Measurements from ENCODE around the gene TNNC2. TPM values are rescaled to one million over a fixed set of nuclear protein-coding genes. Genes with fewer than 3 reads are reported as not detected.
A peak's percentile ranks its signal among the peaks of the same experiment; 100 is the strongest.
"Not testable (repeated sequence)": the region's sequence is repeated elsewhere in the genome, so short reads cannot be mapped to it uniquely, and the experiment has no call there.

Gene TNNC2
- total RNA-seq, 2 donors from 2014 or later = 3.9 to 5.1 TPM

GRCh38 chr20:45827712-45828111, 600 bp upstream of the TNNC2 start:
- intact Hi-C loops (cut with DNase I, micrococcal nuclease) = no loop called here
- no peak for DNase-seq

GRCh38 chr20:45826381-45827019, 612 bp downstream of the TNNC2 start:
- intact Hi-C loops (cut with DNase I, micrococcal nuclease) = no loop called here
- ATAC-seq = no peak
- DNase-seq = no peak

More at GRCh38 chr20:45827712-45828111, 600 bp upstream of the TNNC2 start:
- ATAC-seq = no peak

DNA sequence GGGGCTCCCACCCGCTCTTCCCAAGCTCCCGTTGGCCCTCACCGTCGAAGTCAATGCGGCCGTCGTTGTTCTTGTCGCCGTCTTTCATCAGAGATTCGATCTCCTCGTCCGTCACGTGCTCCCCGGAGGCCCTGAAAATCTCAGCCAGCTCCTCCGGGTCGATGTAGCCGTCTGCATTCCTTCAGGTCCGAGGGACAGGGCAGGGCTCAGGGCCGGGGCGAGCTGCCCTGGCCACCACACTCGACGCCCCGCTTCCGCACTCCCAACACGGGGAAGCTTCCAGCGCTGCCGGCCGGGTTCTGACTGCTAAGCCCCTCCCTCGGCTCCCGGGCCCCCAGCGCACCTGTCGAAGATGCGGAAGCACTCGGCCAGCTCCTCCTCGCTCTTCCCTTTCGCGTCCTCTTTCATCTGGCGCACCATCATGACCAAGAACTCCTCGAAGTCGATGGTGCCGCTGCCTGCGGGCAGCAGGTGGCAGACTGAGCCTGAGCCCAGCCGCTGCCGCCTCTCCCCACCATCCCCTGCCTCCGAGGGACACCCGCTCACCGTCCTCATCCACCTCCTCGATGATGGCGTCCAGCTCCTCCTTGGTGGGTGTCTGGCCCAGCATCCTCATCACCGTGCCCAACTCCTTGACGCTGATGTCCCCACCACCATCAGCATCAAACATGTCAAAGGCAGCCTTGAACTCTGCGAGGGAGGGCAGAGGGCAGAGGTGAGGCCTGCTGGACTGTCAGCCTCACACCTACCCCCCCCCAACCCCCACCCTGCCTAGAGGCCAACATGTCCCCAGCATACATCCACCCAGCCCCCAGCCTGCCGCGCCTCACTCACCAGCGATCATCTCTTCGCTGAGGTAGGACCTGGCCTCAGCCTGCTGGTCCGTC, 2.9 kb downstream of the TNNC2 start:
- ATAC-seq = peak; percentile 63
- DNase-seq = peak; percentile 64 to 74
- intact Hi-C loops (cut with DNase I, micrococcal nuclease) = no loop called here

GRCh38 chr20:45822857-45823256, 4.3 kb downstream of the TNNC2 start:
- DNase-seq (peak; percentile 53 to 75), ATAC-seq (peak; percentile 70)
- intact Hi-C loops (cut with DNase I, micrococcal nuclease) = no loop called here

DNA sequence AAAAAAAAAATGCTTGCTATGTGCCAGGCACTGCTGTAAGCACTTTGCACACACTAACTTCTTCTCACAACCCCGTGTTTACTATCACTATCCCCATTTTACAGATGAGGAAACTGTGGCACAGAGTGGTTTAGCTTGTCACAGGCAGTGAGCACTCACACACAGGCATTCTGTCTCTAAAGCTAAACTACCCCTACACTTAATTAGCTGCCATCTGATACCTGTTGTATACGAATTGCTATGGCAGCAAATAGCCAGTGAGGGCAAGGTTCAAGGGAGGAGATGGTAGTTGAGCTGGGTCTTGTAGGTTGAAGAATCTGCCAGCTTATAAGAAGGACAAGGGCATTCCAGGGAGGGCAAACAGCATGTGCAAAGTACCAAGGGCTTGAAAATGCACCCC, 5.2 kb downstream of the TNNC2 start:
- intact Hi-C loops (cut with DNase I, micrococcal nuclease) = no loop called here

DNA sequence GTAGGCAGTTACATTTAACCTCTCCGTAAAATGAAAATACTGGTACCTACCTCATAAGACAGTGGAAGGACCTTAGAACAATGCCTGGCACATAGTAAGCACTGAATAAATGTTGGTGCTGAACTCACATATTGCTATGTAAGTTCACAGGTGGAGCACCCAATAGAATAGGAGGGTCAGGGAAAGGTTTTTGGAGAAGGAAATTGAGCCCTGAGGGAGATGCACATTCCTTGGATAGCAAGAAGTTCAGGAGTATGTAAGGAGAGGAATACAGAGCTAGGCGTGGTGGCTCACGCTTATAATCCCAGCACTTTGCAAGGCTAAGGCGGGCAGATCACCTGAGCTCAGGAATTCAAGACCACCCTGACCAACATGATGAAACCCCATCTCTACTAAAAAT, 7.6 kb downstream of the TNNC2 start:
- DNase-seq = no peak
- ATAC-seq = no peak
- intact Hi-C loops (cut with DNase I, micrococcal nuclease) = no loop called here

More for the DNA sequence above, 5.2 kb downstream of the TNNC2 start:
- ATAC-seq = peak; percentile 82
- peak; percentile 42 to 57 for DNase-seq

GRCh38 chr20:45818239-45818638, 8.9 kb downstream of the TNNC2 start:
- intact Hi-C loops (cut with DNase I, micrococcal nuclease) = no loop called here
- ATAC-seq (no peak), DNase-seq (no peak)

DNA sequence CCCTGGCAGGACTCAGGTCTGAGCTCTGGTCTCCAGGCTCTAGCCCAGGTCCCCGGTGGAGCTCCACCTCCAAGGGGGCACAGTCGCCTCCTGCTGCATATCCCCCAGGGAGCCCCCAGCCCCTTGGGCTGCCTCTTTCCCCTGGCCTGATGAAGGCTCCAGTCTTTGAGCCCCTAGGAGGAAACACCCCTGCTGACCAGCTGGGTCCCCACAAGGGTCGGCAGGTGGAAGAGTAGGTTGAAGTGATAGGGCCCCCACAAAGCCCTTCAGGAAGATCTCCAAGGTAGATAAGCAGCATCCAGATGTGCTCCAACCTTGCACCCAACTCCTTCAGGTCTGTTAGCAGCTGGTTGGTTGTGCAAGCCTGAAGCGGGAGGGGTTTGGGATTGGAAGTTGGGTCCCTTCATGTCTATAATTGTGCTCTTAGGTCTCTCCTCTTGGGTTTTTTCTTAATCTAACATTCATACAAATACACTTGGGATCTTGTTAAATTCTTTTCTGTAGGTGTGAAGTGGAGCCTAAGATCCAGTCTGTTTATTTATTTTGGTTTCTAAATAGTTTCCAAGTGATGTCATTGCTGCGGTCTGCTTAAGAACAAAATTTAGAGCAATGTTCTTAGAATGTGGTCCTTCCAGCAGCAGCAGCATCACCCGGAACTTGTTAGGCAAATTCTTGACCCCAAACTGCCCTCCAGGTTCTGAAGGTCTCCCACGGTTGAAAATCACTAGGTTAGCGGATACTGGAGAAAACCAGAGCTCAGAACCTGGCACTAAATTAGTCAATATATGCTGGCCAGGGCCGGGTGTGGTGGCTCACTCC, 9.5 kb downstream of the TNNC2 start:
- no peak for DNase-seq
- no peak for ATAC-seq
- intact Hi-C loops (cut with DNase I, micrococcal nuclease) = no loop called here

GRCh38 chr20:45816951-45817350, 10.2 kb downstream of the TNNC2 start:
- intact Hi-C loops (cut with DNase I, micrococcal nuclease) = no loop called here
- ATAC-seq = no peak
- no peak for DNase-seq

DNA sequence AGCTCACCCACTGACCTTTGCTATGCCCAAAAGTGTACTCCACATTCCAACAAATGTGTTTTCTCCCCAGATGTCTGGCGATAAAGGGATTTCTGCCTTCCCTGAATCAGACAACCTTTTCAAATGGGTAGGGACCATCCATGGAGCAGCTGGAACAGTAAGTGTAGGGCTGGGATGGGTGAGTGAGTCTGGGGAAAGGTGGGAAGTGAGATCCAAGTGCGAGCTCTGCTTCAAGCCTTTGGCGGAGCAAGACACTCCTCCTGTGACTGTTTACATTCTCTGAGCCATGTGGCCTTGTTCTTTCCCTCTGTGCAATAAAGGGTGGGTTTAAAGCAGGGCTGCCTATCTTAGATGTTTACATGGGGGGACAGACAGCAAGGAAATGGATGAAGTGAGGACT, 12.8 kb downstream of the TNNC2 start:
- intact Hi-C loops (cut with DNase I, micrococcal nuclease) = no loop called here
- no peak for DNase-seq
- no peak for ATAC-seq

DNA sequence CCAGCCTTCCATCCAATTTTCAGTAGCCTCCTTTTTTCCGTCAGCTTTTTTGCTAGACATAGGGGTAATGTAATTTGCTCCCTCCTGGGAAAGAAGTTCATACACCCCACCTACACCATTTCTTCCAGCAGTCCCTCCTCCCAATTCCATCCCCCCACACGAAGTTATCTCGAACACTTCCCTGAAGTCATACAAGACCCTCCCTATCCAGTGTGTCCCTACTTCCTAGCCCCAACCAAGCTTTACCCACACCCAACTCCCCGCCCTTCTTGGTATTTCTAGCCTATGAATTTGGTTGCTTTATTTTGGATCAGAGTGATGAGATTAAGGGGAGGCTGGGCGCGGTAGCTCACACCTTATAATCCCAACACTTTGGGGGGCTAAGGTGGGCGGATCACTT, 13.6 kb downstream of the TNNC2 start:
- intact Hi-C loops (cut with DNase I, micrococcal nuclease) = no loop called here
- DNase-seq = no peak
- no peak for ATAC-seq

DNA sequence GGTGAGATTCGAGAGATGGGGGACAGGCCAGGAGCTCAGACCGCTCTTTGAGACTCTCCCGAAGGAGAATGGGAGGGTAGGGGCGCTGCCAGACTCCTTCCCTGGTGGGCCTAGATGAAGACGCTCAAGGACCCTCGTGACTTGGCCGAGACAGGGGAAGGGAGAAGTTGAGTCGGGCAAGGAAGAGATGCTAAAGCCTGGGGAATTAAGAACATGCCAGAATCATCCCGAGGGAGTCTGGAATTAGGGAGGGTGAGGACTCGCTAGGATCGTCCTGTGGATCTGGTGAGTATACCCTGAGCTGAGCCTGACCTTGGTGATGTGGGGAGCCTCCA, 14.1 kb downstream of the TNNC2 start:
- DNase-seq (no peak), ATAC-seq (no peak)
- intact Hi-C loops (cut with DNase I, micrococcal nuclease) = no loop called here

DNA sequence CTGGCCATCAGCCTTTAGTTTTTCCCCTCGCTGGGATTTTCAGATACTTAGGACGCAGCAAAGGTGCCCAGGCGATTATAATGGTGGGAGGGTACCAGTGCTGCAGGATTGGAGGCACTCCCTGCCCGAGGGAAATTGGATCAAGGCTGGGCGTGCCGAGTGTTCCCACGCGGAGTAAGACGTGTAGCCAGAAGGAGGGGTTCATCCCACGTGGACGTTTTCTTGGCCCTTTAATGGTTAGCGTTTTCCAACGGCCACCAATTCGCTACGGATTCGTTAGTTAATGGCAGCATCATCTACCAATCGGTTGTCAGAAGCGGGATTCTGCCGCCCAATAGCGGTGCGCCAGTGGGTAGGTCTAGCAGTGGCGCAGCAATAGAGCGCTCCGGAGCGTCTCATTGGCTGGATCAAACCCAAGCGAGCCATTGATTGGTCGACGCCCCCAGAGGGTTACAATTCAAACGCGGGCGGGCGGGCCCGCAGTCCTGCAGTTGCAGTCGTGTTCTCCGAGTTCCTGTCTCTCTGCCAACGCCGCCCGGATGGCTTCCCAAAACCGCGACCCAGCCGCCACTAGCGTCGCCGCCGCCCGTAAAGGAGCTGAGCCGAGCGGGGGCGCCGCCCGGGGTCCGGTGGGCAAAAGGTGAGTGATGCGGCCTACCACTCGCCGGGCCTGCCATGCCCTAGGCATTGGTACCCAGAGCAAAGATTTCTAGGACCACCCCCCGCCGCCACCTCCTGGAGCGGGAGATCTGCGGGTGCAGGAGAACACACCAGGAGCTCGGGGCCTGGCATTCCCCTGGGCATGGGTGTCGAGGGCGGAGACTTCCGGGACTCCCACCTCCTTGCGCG, 14.7 kb downstream of the TNNC2 start, which contains the start of gene UBE2C:
UBE2C (plus strand) TSS at position 488 of the 849 bp plus-strand sequence; CDS start at position 540, 52 bp downstream.
- intact Hi-C loops (cut with DNase I, micrococcal nuclease) = no loop called here
- DNase-seq (peak; percentile 95 to 98), ATAC-seq (peak; percentile 94)

DNA sequence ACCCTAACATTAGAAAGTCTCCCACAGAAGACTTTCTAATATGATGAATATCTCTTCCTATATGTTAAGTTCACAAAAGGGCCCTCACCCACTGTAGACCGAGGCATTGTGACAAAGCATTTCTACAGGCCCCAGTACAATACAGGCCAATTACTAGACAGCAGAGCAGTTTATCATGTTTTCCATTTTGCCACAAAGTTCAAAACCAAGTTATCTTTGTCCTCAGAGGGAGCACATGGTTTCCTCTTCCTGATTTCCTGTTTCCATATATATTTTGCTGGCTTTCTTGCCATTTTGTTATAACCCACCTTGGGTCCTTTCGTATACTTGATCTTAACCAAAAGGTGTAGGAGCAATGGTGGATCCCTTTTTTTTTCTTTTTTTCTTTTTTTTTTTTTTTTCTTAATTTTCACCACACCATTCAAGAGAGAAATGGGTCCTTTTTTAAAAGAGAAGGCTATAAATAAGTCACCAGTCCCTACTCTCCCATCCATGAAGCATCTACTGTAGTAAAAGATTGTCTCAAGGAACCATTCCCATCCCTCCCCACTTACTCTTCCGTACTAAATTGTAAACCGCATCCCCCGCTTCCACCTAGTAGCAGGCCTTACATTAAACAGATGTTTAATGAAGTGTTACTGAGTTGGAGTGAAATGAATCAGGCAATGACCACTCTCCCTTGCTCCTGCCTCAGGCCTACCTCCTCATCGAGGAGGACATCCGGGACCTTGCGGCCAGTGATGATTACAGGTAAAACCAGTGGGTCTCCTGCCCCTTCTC, 16.7 kb downstream of the TNNC2 start:
- intact Hi-C loops (cut with DNase I, micrococcal nuclease) = no loop called here
- ATAC-seq = no peak
- DNase-seq = no peak

DNA sequence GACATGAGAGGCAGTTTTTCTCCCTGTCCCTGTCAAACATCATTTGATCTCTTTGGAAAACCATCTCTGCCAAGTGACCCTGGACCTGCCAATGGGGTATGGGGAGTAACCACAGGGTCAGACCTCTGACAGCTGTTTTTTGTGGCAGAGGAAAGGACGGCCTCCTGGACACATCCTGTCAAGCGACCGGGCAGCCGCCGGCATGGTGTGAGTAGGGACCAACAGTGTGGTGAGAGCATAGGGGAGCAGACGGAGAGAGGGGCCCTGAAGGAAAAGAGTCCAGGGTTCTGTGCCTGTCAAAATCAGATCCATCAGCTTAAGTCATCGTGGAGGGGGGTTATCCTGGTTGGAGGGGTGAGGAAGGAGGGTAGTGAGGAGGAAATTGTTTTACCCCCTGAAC, 25.3 kb downstream of the TNNC2 start:
- no peak for DNase-seq
- no peak for ATAC-seq
- intact Hi-C loops (cut with DNase I, micrococcal nuclease) = loop anchor here in 1 of 2 donors (10.0 kb wide), 1 partner anchor 163 kb away; no protein-coding TSS in a partner anchor

DNA sequence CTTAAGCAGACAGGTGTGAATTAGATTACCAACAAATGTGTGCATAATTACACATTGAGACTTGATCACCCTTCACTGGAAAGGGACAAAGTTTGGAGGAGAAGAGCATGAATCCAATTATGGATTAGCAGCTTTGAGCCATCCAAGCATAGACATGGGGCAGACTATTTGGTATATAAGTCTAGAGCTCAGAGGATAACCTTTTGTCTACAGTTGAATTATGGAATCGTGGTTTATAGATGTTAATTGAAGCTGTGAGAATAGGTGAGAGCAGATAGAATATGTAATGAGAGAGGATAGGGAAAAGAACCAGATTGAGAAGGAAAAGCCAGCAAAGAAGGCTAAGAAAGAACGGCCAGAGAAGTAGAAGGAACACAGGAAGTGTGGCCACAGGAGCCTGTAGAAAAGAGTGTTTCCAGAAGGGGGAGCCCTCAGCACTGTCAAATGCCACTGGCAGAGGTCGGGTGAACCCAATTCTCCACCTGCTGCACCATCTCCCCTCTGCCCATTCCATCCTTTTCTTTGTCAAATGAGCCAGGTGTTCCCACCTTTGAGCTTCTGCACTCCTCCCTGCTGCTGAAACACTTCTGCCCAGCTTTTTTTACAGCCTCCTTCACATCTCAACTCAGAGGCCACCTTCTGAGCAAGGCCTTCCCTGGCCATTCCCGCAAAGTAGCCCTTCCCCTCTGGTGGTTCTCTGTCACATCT, 28.0 kb downstream of the TNNC2 start:
- DNase-seq = peak in 1 of 2 donors; percentile 66
- intact Hi-C loops (cut with DNase I, micrococcal nuclease) = no loop called here
- ATAC-seq = peak; percentile 93

DNA sequence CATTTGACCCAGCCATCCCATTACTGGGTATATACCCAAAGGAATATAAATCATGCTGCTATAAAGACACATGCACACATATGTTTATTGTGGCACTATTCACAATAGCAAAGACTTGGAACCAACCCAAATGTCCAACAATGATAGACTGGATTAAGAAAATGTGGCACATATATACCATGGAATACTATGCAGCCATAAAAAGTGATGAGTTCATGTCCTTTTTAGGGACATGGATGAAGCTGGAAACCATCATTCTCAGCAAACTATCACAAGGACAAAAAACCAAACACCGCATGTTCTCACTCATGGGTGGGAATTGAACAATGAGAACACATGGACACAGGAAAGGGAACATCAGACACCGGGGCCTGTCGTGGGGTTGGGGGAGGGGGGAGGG, 29.2 kb downstream of the TNNC2 start:
- DNase-seq; ATAC-seq; intact Hi-C loops (cut with DNase I, micrococcal nuclease): not testable (repeated sequence)
